ENCODE results near the gene GNAT2.

GNAT2 gene

DNA sequence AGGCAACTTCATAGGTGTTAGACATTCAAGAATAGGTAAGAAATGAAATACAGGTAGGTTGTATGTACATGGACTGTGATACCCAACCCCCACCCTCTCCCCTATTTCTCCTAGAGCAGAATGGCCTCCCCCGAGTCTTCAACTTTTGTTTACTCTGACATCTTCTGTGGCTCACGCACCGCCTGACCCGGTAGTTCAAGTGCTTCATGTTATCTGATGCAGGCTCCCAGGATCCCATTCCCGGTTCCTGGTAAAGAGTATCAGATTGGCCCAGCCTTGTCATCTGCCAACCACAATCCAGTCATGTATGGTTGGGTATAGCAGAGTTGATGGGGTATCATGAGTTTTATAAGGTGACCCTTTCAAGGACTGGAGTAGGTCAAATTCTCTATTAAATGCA, 61.9 kb downstream of the GNAT2 start:
- H3K79me2 ChIP-seq (ENCODE audit: low read length) = peaks cover 91% of the 10 kb centered on the region
- H3K9ac ChIP-seq (ENCODE audit: low read length) = no peak overlapping the region
- TF ChIP-seq, protein P1, sequence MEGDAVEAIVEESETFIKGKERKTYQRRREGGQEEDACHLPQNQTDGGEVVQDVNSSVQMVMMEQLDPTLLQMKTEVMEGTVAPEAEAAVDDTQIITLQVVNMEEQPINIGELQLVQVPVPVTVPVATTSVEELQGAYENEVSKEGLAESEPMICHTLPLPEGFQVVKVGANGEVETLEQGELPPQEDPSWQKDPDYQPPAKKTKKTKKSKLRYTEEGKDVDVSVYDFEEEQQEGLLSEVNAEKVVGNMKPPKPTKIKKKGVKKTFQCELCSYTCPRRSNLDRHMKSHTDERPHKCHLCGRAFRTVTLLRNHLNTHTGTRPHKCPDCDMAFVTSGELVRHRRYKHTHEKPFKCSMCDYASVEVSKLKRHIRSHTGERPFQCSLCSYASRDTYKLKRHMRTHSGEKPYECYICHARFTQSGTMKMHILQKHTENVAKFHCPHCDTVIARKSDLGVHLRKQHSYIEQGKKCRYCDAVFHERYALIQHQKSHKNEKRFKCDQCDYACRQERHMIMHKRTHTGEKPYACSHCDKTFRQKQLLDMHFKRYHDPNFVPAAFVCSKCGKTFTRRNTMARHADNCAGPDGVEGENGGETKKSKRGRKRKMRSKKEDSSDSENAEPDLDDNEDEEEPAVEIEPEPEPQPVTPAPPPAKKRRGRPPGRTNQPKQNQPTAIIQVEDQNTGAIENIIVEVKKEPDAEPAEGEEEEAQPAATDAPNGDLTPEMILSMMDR (IDR thresholded peaks at IDR 0.05; ENCODE audit: low read depth, low read length) = no peak
- TF ChIP-seq EZH2phosphoT487 (IDR thresholded peaks at IDR 0.05; ENCODE audit: low read depth) = no peak
- no peaks in the 10 kb centered on the region for H3K27me3 ChIP-seq (ENCODE audit: low read depth, low read length)
- no peak overlapping the region for H3K27ac ChIP-seq (ENCODE audit: low read length)
- H2AFZ ChIP-seq (ENCODE audit: low read depth, low read length) = no peak overlapping the region
- H3K4me3 ChIP-seq (ENCODE audit: low read length) = no peak overlapping the region
- H3K9me3 ChIP-seq (ENCODE audit: insufficient read depth, low read length) = no peaks in the 10 kb centered on the region
- H3K4me1 ChIP-seq (ENCODE audit: low read length) = no peaks in the 10 kb centered on the region
- H3K4me2 ChIP-seq (ENCODE audit: low read length) = no peak overlapping the region
- H4K20me1 ChIP-seq (ENCODE audit: insufficient read depth, low read length) = peaks cover 43% of the 10 kb centered on the region
- H3K36me3 ChIP-seq (replicated peaks; ENCODE audit: low read depth, low read length) = peaks cover 4% of the 10 kb centered on the region

- H3K9ac ChIP-seq (ENCODE audit: low read length) = no peak overlapping the region
- H3K79me2 ChIP-seq (ENCODE audit: low read length) = peaks cover 93% of the 10 kb centered on the region
- H3K27ac ChIP-seq (ENCODE audit: low read length) = no peak overlapping the region
- H3K36me3 ChIP-seq (replicated peaks; ENCODE audit: low read depth, low read length) = peaks cover 4% of the 10 kb centered on the region
- peaks cover 44% of the 10 kb centered on the region for H4K20me1 ChIP-seq (ENCODE audit: insufficient read depth, low read length)
- no peak overlapping the region for H2AFZ ChIP-seq (ENCODE audit: low read depth, low read length)
- no peak for TF ChIP-seq EZH2phosphoT487 (IDR thresholded peaks at IDR 0.05; ENCODE audit: low read depth)
- TF ChIP-seq, protein P1 (IDR thresholded peaks at IDR 0.05; ENCODE audit: low read depth, low read length) = no peak
- no peaks in the 10 kb centered on the region for H3K9me3 ChIP-seq (ENCODE audit: insufficient read depth, low read length)
- no peak overlapping the region for H3K4me2 ChIP-seq (ENCODE audit: low read length)
- no peak overlapping the region for H3K4me3 ChIP-seq (ENCODE audit: low read length)
- no peaks in the 10 kb centered on the region for H3K27me3 ChIP-seq (ENCODE audit: low read depth, low read length)
- no peaks in the 10 kb centered on the region for H3K4me1 ChIP-seq (ENCODE audit: low read length)
Observed at GRCh38 chr1:109556563-109556962, 62.9 kb downstream of the GNAT2 start.

Data from OCI-LY3 (cell line).